Measurements from ENCODE around the gene METTL8.
A peak's percentile ranks its signal among the peaks of the same experiment; 100 is the strongest.

METTL8 gene

GRCh38 chr2:171433763-171434012 is at the start of gene METTL8:
Gene METTL8, minus strand, starts transcription at chr2:171433990. Its CDS starts 41,805 bp downstream, at chr2:171392185.
- DNase-seq (ENCODE audit: insufficient read length, low spot score) = no peak
- TF ChIP-seq POLR2A (IDR thresholded peaks at IDR 0.05; ENCODE audit: low read depth, low read length) = peak; percentile 54
- FAIRE-seq = no peak

GRCh38 chr2:171482877-171483276 is 49.1 kb upstream of the METTL8 start:
- TF ChIP-seq POLR2A (IDR thresholded peaks at IDR 0.05; ENCODE audit: low read depth, low read length) = no peak
- FAIRE-seq (no peak), DNase-seq (ENCODE audit: insufficient read length, low spot score) (no peak)

- FAIRE-seq = no peak
- no peak for DNase-seq (ENCODE audit: insufficient read length, low spot score)
- TF ChIP-seq POLR2A (IDR thresholded peaks at IDR 0.05; ENCODE audit: low read depth, low read length) = no peak
Measured at GRCh38 chr2:171482308-171482707, 48.5 kb upstream of the METTL8 start.

- TF ChIP-seq POLR2A (IDR thresholded peaks at IDR 0.05; ENCODE audit: low read depth, low read length) = no peak
- no peak for FAIRE-seq
Measured at GRCh38 chr2:171480908-171481307, 47.1 kb upstream of the METTL8 start.

GRCh38 chr2:171479154-171479814 is 45.5 kb upstream of the METTL8 start:
- DNase-seq (ENCODE audit: insufficient read length, low spot score) (no peak), FAIRE-seq (no peak)
- TF ChIP-seq POLR2A (IDR thresholded peaks at IDR 0.05; ENCODE audit: low read depth, low read length) = no peak

More at GRCh38 chr2:171480908-171481307, 47.1 kb upstream of the METTL8 start:
- no peak for DNase-seq (ENCODE audit: insufficient read length, low spot score)

GRCh38 chr2:171478345-171478744 is 44.6 kb upstream of the METTL8 start:
- peak; percentile 33 for FAIRE-seq
- DNase-seq (ENCODE audit: insufficient read length, low spot score) = no peak
- TF ChIP-seq POLR2A (IDR thresholded peaks at IDR 0.05; ENCODE audit: low read depth, low read length) = no peak

GRCh38 chr2:171475979-171476378 is 42.2 kb upstream of the METTL8 start:
- no peak for FAIRE-seq

GRCh38 chr2:171470129-171470528 is 36.3 kb upstream of the METTL8 start:
- no peak for TF ChIP-seq POLR2A (IDR thresholded peaks at IDR 0.05; ENCODE audit: low read depth, low read length)
- FAIRE-seq (no peak), DNase-seq (ENCODE audit: insufficient read length, low spot score) (no peak)

More at GRCh38 chr2:171475979-171476378, 42.2 kb upstream of the METTL8 start:
- no peak for TF ChIP-seq POLR2A (IDR thresholded peaks at IDR 0.05; ENCODE audit: low read depth, low read length)
- no peak for DNase-seq (ENCODE audit: insufficient read length, low spot score)

GRCh38 chr2:171469176-171469575 is 35.4 kb upstream of the METTL8 start:
- FAIRE-seq (no peak), DNase-seq (ENCODE audit: insufficient read length, low spot score) (no peak)
- TF ChIP-seq POLR2A (IDR thresholded peaks at IDR 0.05; ENCODE audit: low read depth, low read length) = no peak

- no peak for DNase-seq (ENCODE audit: insufficient read length, low spot score)
- no peak for TF ChIP-seq POLR2A (IDR thresholded peaks at IDR 0.05; ENCODE audit: low read depth, low read length)
- no peak for FAIRE-seq
Measured at GRCh38 chr2:171460537-171460936, 26.7 kb upstream of the METTL8 start.

GRCh38 chr2:171459498-171459897 is 25.7 kb upstream of the METTL8 start:
- no peak for DNase-seq (ENCODE audit: insufficient read length, low spot score)
- no peak for FAIRE-seq
- no peak for TF ChIP-seq POLR2A (IDR thresholded peaks at IDR 0.05; ENCODE audit: low read depth, low read length)

GRCh38 chr2:171452773-171453172 is 19.0 kb upstream of the METTL8 start:
- TF ChIP-seq POLR2A (IDR thresholded peaks at IDR 0.05; ENCODE audit: low read depth, low read length) = no peak
- no peak for DNase-seq (ENCODE audit: insufficient read length, low spot score)
- FAIRE-seq = peak; percentile 11

- TF ChIP-seq POLR2A (IDR thresholded peaks at IDR 0.05; ENCODE audit: low read depth, low read length) = no peak
- FAIRE-seq (no peak), DNase-seq (ENCODE audit: insufficient read length, low spot score) (no peak)
Measured at GRCh38 chr2:171451074-171451473, 17.3 kb upstream of the METTL8 start.

- DNase-seq (ENCODE audit: insufficient read length, low spot score) = no peak
- FAIRE-seq = no peak
- no peak for TF ChIP-seq POLR2A (IDR thresholded peaks at IDR 0.05; ENCODE audit: low read depth, low read length)
Measured at GRCh38 chr2:171447675-171448074, 13.9 kb upstream of the METTL8 start.

- FAIRE-seq = no peak
- TF ChIP-seq POLR2A (IDR thresholded peaks at IDR 0.05; ENCODE audit: low read depth, low read length) = no peak
Measured at GRCh38 chr2:171441470-171441869, 7.7 kb upstream of the METTL8 start.

GRCh38 chr2:171436307-171436706 is 2.5 kb upstream of the METTL8 start:
- no peak for TF ChIP-seq POLR2A (IDR thresholded peaks at IDR 0.05; ENCODE audit: low read depth, low read length)
- FAIRE-seq = peak; percentile 91
- DNase-seq (ENCODE audit: insufficient read length, low spot score) = peak; percentile 19

More at GRCh38 chr2:171441470-171441869, 7.7 kb upstream of the METTL8 start:
- DNase-seq (ENCODE audit: insufficient read length, low spot score) = no peak
